Amniotic epithelial cell (primary cell): ENCODE results near the gene ARHGAP10.
A peak's percentile ranks its signal among the peaks of the same experiment; 100 is the strongest.
"Not testable (repeated sequence)": the region's sequence is repeated elsewhere in the genome, so short reads cannot be mapped to it uniquely, and the experiment has no call there.

Source experiments
- DNase-seq: peaks from one replicate; pipeline ENCODE4 v3.0.0-alpha.2; 2010; ENCODE audit warnings: low read depth

ARHGAP10 gene

GRCh38 chr4:147985376-147985775 is 253.5 kb downstream of the ARHGAP10 start:
- no peak for DNase-seq

GRCh38 chr4:147987252-147987651 is 255.4 kb downstream of the ARHGAP10 start:
- no peak for DNase-seq

GRCh38 chr4:147991543-147992283 is 259.8 kb downstream of the ARHGAP10 start:
- no peak for DNase-seq

GRCh38 chr4:147994076-147994475 is 262.2 kb downstream of the ARHGAP10 start:
- peak; percentile 82 for DNase-seq

GRCh38 chr4:147994491-147995385 is 262.9 kb downstream of the ARHGAP10 start:
- DNase-seq: peak; percentile 10

- no peak for DNase-seq
These were observed 265.0 kb downstream of the ARHGAP10 start for GRCh38 chr4:147996859-147997258.

GRCh38 chr4:148000038-148000437 is 268.1 kb downstream of the ARHGAP10 start:
- not testable (repeated sequence) for DNase-seq

- no peak for DNase-seq
These were observed 272.5 kb downstream of the ARHGAP10 start for GRCh38 chr4:148004228-148004857.

GRCh38 chr4:148006001-148006400 is 274.1 kb downstream of the ARHGAP10 start:
- DNase-seq: no peak

GRCh38 chr4:148007314-148007760 is 275.4 kb downstream of the ARHGAP10 start:
- DNase-seq: peak; percentile 99

GRCh38 chr4:148007792-148008191 is 275.9 kb downstream of the ARHGAP10 start:
- peak; percentile 16 for DNase-seq

- DNase-seq: peak; percentile 23
These were observed 283.2 kb downstream of the ARHGAP10 start for GRCh38 chr4:148015058-148015457.

GRCh38 chr4:148015468-148015867 is 283.6 kb downstream of the ARHGAP10 start:
- no peak for DNase-seq

GRCh38 chr4:148016063-148016637 is 284.3 kb downstream of the ARHGAP10 start:
- peak; percentile 40 for DNase-seq

GRCh38 chr4:148017801-148018200 is 285.9 kb downstream of the ARHGAP10 start:
- peak; percentile 37 for DNase-seq

GRCh38 chr4:148021686-148022085 is 289.8 kb downstream of the ARHGAP10 start:
- DNase-seq: no peak

- no peak for DNase-seq
These were observed 291.1 kb downstream of the ARHGAP10 start for GRCh38 chr4:148022975-148023374.

GRCh38 chr4:148023512-148024181 is 291.8 kb downstream of the ARHGAP10 start:
- DNase-seq: no peak

GRCh38 chr4:148025981-148026380 is 294.1 kb downstream of the ARHGAP10 start:
- peak; percentile 41 for DNase-seq

GRCh38 chr4:148027201-148027600 is 295.3 kb downstream of the ARHGAP10 start:
- no peak for DNase-seq

GRCh38 chr4:148029781-148030180 is 297.9 kb downstream of the ARHGAP10 start:
- DNase-seq: no peak
